ENCODE measurements around the gene UBE2QL1. TPM values are rescaled to one million over a fixed set of nuclear protein-coding genes. Genes with fewer than 3 reads are reported as not detected.

The UBE2QL1 gene
- total and polyA plus RNA-seq, 8 donors = 0.13 to 2.4 (median 0.63) TPM

DNA sequence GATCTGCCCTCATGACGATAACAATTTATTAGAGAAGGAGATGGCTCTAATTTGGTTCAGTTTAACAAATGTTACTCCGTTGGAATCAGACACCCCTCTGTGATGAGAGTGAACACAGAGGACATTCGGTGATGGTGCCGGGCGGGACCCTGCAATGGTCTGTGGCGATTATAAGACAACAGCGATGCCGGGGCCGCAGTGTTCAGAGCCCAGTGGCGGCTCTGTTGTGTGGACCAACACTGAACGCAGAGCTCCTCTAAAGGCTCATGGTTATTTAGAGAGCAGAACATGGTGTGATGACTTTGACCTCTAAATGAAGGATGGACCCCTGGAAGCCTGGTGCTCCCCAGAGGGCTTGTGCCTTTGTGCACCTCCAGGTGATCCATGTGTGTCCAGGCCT, 21.2 kb downstream of the UBE2QL1 start:
- peaks cover 0 to 9% (median 0%) of the 10 kb centered on the region in 3 donors for H3K4me1 ChIP-seq
- FAIRE-seq (no peak), DNase-seq (no peak), ATAC-seq (no peak)
- H3K27ac ChIP-seq = no peak overlapping the region
- H3K9me3 ChIP-seq = no peaks in the 10 kb centered on the region
- no peak overlapping the region for H3K4me3 ChIP-seq
- no peaks in the 10 kb centered on the region for H3K27me3 ChIP-seq
- H3K36me3 ChIP-seq = no peaks in the 10 kb centered on the region
- intact Hi-C loops (cut with DNase I) = no loop called here
- TF ChIP-seq, protein P1, sequence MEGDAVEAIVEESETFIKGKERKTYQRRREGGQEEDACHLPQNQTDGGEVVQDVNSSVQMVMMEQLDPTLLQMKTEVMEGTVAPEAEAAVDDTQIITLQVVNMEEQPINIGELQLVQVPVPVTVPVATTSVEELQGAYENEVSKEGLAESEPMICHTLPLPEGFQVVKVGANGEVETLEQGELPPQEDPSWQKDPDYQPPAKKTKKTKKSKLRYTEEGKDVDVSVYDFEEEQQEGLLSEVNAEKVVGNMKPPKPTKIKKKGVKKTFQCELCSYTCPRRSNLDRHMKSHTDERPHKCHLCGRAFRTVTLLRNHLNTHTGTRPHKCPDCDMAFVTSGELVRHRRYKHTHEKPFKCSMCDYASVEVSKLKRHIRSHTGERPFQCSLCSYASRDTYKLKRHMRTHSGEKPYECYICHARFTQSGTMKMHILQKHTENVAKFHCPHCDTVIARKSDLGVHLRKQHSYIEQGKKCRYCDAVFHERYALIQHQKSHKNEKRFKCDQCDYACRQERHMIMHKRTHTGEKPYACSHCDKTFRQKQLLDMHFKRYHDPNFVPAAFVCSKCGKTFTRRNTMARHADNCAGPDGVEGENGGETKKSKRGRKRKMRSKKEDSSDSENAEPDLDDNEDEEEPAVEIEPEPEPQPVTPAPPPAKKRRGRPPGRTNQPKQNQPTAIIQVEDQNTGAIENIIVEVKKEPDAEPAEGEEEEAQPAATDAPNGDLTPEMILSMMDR (IDR thresholded peaks at IDR 0.05) = no peak
- WGBS, 2 donors = 91 to 95% methylated on average over 11 of the region's 11 CpGs

DNA sequence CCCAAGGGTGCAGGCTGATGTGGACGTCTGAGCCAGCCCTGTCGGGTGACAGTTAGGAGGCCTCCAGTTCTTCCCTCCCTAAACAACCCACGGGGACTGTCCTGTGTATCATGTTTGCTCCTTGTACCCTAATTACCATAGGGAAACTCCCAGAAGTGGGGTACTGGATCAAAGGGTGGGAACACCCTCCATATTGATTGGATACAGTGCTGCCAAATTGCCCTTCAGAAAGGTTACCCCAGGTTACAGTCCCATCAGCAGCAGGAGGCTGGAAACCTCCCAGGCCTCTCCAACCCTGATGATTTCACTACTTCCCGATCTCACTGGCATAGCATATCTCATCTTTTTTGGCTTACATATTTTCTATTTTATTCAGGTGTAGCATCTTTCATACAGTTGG, 22.0 kb downstream of the UBE2QL1 start:
- intact Hi-C loops (cut with DNase I) = no loop called here
- H3K36me3 ChIP-seq = no peaks in the 10 kb centered on the region
- H3K9me3 ChIP-seq = no peaks in the 10 kb centered on the region
- no peaks in the 10 kb centered on the region for H3K27me3 ChIP-seq
- no peak for DNase-seq
- ATAC-seq = no peak
- 90 to 93% methylated on average over 4 of the region's 4 CpGs for WGBS, 2 donors
- no peak overlapping the region for H3K27ac ChIP-seq
- TF ChIP-seq, protein P1 (IDR thresholded peaks at IDR 0.05) = no peak
- H3K4me3 ChIP-seq = no peak overlapping the region
- peaks cover 0 to 9% (median 0%) of the 10 kb centered on the region in 3 donors for H3K4me1 ChIP-seq
- no peak for FAIRE-seq

DNA sequence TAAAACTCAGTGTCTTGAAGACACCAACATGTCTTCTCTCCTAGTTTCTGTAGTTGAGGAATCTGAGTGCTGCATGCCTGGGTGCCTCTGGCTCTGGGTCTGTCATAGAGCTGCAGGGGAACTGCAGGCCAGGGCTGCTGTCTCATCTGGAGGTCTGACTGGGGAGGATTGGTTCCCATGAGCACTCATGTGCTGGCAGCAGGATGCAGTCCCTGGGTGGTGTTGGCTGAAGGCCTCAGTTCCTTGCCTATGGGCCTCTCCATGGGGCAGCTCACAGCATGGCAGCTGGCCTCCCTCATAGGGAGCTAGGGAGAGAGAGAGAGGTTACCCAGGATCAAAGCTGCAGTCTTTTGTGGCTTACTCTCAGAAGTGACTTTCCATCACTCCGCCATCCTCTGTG, 22.6 kb downstream of the UBE2QL1 start:
- peaks cover 0 to 9% (median 0%) of the 10 kb centered on the region in 3 donors for H3K4me1 ChIP-seq
- WGBS, 2 donors = 100% methylated on average over 1 of the region's 1 CpG
- H3K36me3 ChIP-seq = no peaks in the 10 kb centered on the region
- no peak overlapping the region for H3K4me3 ChIP-seq
- intact Hi-C loops (cut with DNase I) = no loop called here
- no peak for FAIRE-seq
- no peak overlapping the region for H3K27ac ChIP-seq
- no peak for ATAC-seq
- TF ChIP-seq, protein P1 (IDR thresholded peaks at IDR 0.05) = no peak
- DNase-seq = no peak
- no peaks in the 10 kb centered on the region for H3K9me3 ChIP-seq
- H3K27me3 ChIP-seq = no peaks in the 10 kb centered on the region

DNA sequence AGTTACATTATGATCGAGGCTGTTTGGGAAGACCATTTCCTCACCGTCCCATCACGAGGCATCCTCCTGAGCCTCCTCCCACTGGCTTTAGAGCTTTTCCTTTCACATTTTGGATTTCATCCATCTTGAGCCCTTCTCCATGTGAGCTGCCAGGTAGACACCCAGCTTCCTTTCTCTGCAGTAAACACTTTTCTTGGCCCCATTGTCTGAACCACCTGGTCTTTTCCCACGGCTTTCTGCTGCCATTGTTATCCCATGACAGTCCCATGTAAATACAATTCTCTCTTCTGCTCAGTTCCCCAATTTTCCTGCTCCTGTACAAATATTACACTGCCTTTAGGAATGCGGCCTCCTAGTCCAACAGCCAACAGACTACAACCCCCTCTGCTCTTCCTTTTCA, 24.1 kb downstream of the UBE2QL1 start:
- Histone ChIP-seq H3K36me3 (no peaks in the 10 kb centered on the region), H3K4me1 (peaks cover 0 to 9% (median 0%) of the 10 kb centered on the region in 3 donors), H3K27me3 (no peaks in the 10 kb centered on the region), H3K9me3 (no peaks in the 10 kb centered on the region), H3K4me3 (no peak overlapping the region), H3K27ac (peak overlapping the region in 1 of 4 donors; percentile 48)
- 29 to 32% methylated on average over 5 of the region's 5 CpGs for WGBS, 2 donors
- TF ChIP-seq, protein P1 (IDR thresholded peaks at IDR 0.05) = no peak
- FAIRE-seq (no peak), DNase-seq (peak in 4 of 6 donors; percentile 83 to 91 (median 88)), ATAC-seq (peak; percentile 86 to 96 (median 91))
- intact Hi-C loops (cut with DNase I) = no loop called here

DNA sequence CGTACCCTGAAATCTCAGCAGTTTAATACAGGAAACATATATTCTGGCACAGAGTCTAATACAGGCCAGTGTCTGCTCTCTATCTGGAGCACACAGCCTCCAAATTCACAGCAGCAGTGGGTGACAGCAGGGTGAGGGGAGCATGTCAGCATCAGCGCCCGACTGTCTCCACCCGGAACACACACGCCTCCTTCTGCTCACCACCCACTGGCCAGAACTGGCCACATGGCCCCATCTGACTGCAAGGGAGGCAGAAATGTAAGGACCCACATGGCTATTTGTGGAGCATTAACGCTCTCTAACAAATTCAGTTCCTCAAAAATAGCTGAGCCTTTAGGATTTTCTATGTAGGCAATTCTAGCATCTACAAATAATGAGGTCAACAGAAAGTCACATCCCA, 24.6 kb downstream of the UBE2QL1 start:
- WGBS, 2 donors = 77 to 79% methylated on average over 6 of the region's 6 CpGs
- intact Hi-C loops (cut with DNase I) = no loop called here
- TF ChIP-seq, protein P1 (IDR thresholded peaks at IDR 0.05) = no peak
- Histone ChIP-seq H3K36me3 (no peaks in the 10 kb centered on the region), H3K27ac (peak overlapping the region in 1 of 4 donors; percentile 48), H3K4me3 (no peak overlapping the region), H3K9me3 (no peaks in the 10 kb centered on the region), H3K4me1 (peaks cover 0 to 9% (median 0%) of the 10 kb centered on the region in 3 donors), H3K27me3 (no peaks in the 10 kb centered on the region)
- no peak for FAIRE-seq
- peak; percentile 22 to 72 (median 50) for ATAC-seq
- DNase-seq = no peak

All from pancreas (tissue), 10 donors.